MM.1S (cell line): Measurements from ENCODE around the gene TRPT1.

Experiments used
- DNase-seq: peaks from one replicate; pipeline ENCODE4 v3.0.0-alpha.2; 2015
- H2AFZ ChIP-seq: fragments of 300-600 bp; sonication (generic); 2 replicates; pipeline ENCODE4 v1.6.0; 2016; ENCODE audit warnings: antibody characterized with exemption, low read length
- H3F3A ChIP-seq: fragments of 300-600 bp; sonication (generic); 2 replicates; pipeline ENCODE4 v1.6.1; 2016; ENCODE audit warnings: mild to moderate bottlenecking, antibody characterized with exemption, low read length, moderate library complexity, mixed read lengths; ENCODE audit not compliant: insufficient read depth
- H3K27ac ChIP-seq: fragments of 300-600 bp; sonication (generic); 2 replicates; pipeline ENCODE4 v1.5.1; 2016; ENCODE audit warnings: mild to moderate bottlenecking, low read length
- H3K27me3 ChIP-seq: fragments of 300-600 bp; sonication (generic); replicated peaks from 2 replicates; pipeline ENCODE4 v1.6.0; 2016; ENCODE audit warnings: low read length; ENCODE audit not compliant: insufficient read depth
- H3K36me3 ChIP-seq: fragments of 300-600 bp; sonication (generic); replicated peaks from 2 replicates; pipeline ENCODE4 v1.6.1; 2016; ENCODE audit warnings: mild to moderate bottlenecking, low read length, mixed read lengths; ENCODE audit not compliant: insufficient read depth
- H3K4me1 ChIP-seq: fragments of 300-600 bp; sonication (generic); 2 replicates; pipeline ENCODE4 v1.6.1; 2016; ENCODE audit warnings: low read length, mixed read lengths
- H3K4me2 ChIP-seq: fragments of 300-600 bp; sonication (generic); 2 replicates; pipeline ENCODE4 v1.6.0; 2016; ENCODE audit warnings: low read depth, low read length
- H3K4me3 ChIP-seq: fragments of 300-600 bp; sonication (generic); 2 replicates; pipeline ENCODE4 v1.5.1; 2016; ENCODE audit warnings: low read length, mixed read lengths
- H3K79me2 ChIP-seq: fragments of 300-600 bp; sonication (generic); 2 replicates; pipeline ENCODE4 v1.6.1; 2016; ENCODE audit warnings: mixed run types, low read length, mixed read lengths
- H3K9ac ChIP-seq: fragments of 300-600 bp; sonication (generic); 2 replicates; pipeline ENCODE4 v1.6.1; 2016; ENCODE audit warnings: low read length, mixed read lengths
- H3K9me2 ChIP-seq: fragments of 300-600 bp; sonication (generic); replicated peaks from 2 replicates; pipeline ENCODE4 v1.6.1; 2016; ENCODE audit warnings: mild to moderate bottlenecking, low read length, mixed read lengths; ENCODE audit not compliant: insufficient read depth
- H3K9me3 ChIP-seq: fragments of 300-600 bp; sonication (generic); replicated peaks from 2 replicates; pipeline ENCODE4 v1.6.1; 2016; ENCODE audit warnings: mild to moderate bottlenecking, low read length, mixed read lengths; ENCODE audit not compliant: insufficient read depth
- H4K20me1 ChIP-seq: fragments of 300-600 bp; sonication (generic); 2 replicates; pipeline ENCODE4 v1.6.1; 2016; ENCODE audit warnings: mild to moderate bottlenecking, low read length, moderate library complexity, mixed read lengths; ENCODE audit not compliant: insufficient read depth
- CTCF ChIP-seq: fragments of 300-600 bp; sonication (generic); IDR thresholded peaks from 2 replicates; pipeline ENCODE4 v1.5.1; 2016; ENCODE audit warnings: antibody characterized with exemption, low read length, mixed read lengths
- EZH2 ChIP-seq: fragments of 300-600 bp; sonication (generic); optimal IDR thresholded peaks from 2 replicates; pipeline ENCODE3; 2017; ENCODE audit warnings: low read depth, mild to moderate bottlenecking, antibody characterized with exemption, low read length, mixed read lengths
- EZH2phosphoT487 ChIP-seq: fragments of 300-600 bp; sonication (generic); IDR thresholded peaks from 2 replicates; pipeline ENCODE4 v1.6.1; 2018; ENCODE audit warnings: antibody characterized with exemption, low read length

The TRPT1 gene

GRCh38 chr11:64198511-64198910 lies 27.5 kb downstream of the TRPT1 start:
- peaks cover 73% of the 10 kb centered on the region for H3K79me2 ChIP-seq
- no peaks in the 10 kb centered on the region for H3K9me3 ChIP-seq
- no peak overlapping the region for H3K4me2 ChIP-seq
- no peak overlapping the region for H3K27ac ChIP-seq
- no peak overlapping the region for H3K9ac ChIP-seq
- no peak overlapping the region for H2AFZ ChIP-seq
- no peak overlapping the region for H3K4me3 ChIP-seq
- no peaks in the 10 kb centered on the region for H3K27me3 ChIP-seq
- H3K36me3 ChIP-seq, result peaks cover 56% of the 10 kb centered on the region
- peaks cover 8% of the 10 kb centered on the region; the same call in 1 of the 2 replicates for H4K20me1 ChIP-seq
- H3F3A ChIP-seq, result no peaks in the 10 kb centered on the region; the same call in none of the 2 replicates
- TF ChIP-seq EZH2phosphoT487 (no peak), CTCF (no peak), EZH2 (no peak)
- no peaks in the 10 kb centered on the region for H3K4me1 ChIP-seq
- no peak for DNase-seq
- H3K9me2 ChIP-seq, result no peaks in the 10 kb centered on the region

DNA sequence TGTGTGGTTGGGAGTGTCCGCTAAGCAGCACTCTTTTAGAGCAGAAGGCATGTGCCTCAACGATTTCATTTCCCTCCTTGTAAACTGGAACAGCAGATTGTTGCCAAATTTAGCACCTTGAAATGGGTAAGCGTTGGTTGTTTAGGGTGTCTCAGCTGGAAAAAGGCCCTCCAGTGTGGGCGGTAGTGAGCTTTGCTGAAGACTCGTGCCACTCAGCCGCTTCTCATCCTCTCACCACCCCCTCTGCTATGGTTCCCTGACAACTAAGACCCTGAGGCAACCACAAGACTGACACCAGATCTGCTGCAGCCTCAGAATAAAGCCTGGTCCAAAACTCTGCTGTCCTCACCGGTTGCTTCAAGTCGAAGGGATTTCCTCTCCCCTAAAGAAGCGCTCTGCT lies 29.4 kb downstream of the TRPT1 start:
- Histone ChIP-seq H4K20me1 (peaks cover 8% of the 10 kb centered on the region; the same call in 1 of the 2 replicates), H3K27ac (no peak overlapping the region), H3K4me2 (no peak overlapping the region), H3K36me3 (peaks cover 54% of the 10 kb centered on the region), H2AFZ (no peak overlapping the region), H3K9ac (no peak overlapping the region), H3K9me2 (no peaks in the 10 kb centered on the region), H3K27me3 (no peaks in the 10 kb centered on the region), H3K4me3 (no peak overlapping the region), H3K4me1 (no peaks in the 10 kb centered on the region), H3K9me3 (no peaks in the 10 kb centered on the region), H3K79me2 (peaks cover 59% of the 10 kb centered on the region), H3F3A (no peaks in the 10 kb centered on the region; the same call in none of the 2 replicates)
- no peak for DNase-seq
- TF ChIP-seq EZH2phosphoT487, result no peak
- no peak for TF ChIP-seq CTCF
- TF ChIP-seq EZH2, result no peak

DNA sequence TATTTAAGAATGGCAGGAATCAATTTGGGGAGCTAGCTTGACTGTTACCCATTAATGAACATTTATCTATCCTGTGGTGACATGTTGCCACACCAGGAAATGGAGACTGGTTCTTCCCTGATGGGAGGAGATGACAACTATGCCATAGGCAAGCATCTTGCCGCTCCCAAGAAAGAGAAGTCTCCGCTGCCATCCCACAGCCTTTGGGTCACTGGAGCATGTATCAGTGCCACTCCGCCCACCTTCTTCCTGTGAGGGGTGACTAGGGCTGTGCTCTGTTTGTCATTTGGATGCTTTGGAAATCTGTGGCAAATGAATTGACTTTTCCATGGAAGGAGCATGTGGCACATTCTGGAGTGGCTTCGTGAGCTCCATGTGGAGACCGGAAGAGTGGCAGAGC lies 33.6 kb downstream of the TRPT1 start:
- H3K27me3 ChIP-seq, result no peaks in the 10 kb centered on the region
- TF ChIP-seq EZH2 (no peak), CTCF (no peak), EZH2phosphoT487 (no peak)
- no peak overlapping the region for H2AFZ ChIP-seq
- no peak overlapping the region for H3K9ac ChIP-seq
- H3K36me3 ChIP-seq, result peaks cover 37% of the 10 kb centered on the region
- DNase-seq, result no peak
- no peak overlapping the region for H3K4me2 ChIP-seq
- H4K20me1 ChIP-seq, result peaks cover 8% of the 10 kb centered on the region; the same call in 1 of the 2 replicates
- no peak overlapping the region for H3K4me3 ChIP-seq
- H3K9me2 ChIP-seq, result no peaks in the 10 kb centered on the region
- H3F3A ChIP-seq, result peaks cover 22% of the 10 kb centered on the region
- no peaks in the 10 kb centered on the region for H3K9me3 ChIP-seq
- peaks cover 14% of the 10 kb centered on the region for H3K4me1 ChIP-seq
- H3K27ac ChIP-seq, result no peak overlapping the region
- peaks cover 25% of the 10 kb centered on the region for H3K79me2 ChIP-seq
